Keratinocyte (primary cell): ENCODE data around the gene USH1C. TPM values are rescaled to one million over a fixed set of nuclear protein-coding genes. Genes with fewer than 3 reads are reported as not detected.

Source experiments
- DNase-seq: peaks from one replicate; pipeline ENCODE4 v3.0.0-alpha.2; 2011; ENCODE audit warnings: low read depth, missing footprints, low spot score
- FAIRE-seq: peaks from 2 replicates; lab custom pipeline; 2011; peaks lifted over from hg19 to GRCh38; lab: Jason Lieb, UNC
- H2AFZ ChIP-seq: 2 replicates; pipeline ENCODE4 v1.6.0; 2012; ENCODE audit warnings: low read length, control low read depth, inconsistent platforms; ENCODE audit not compliant: control insufficient read depth
- H3K27ac ChIP-seq: 2 replicates; pipeline ENCODE4 v1.5.1; 2011; ENCODE audit warnings: low read length; ENCODE audit not compliant: control insufficient read depth, insufficient read depth
- H3K27me3 ChIP-seq: 3 replicates; pipeline ENCODE4 v1.6.0; 2011; ENCODE audit warnings: low read length; ENCODE audit not compliant: control insufficient read depth, insufficient read depth; ENCODE audit errors: extremely low read depth
- H3K36me3 ChIP-seq, 2 experiments: 2 replicates in 1 of 2; 3 replicates in 1 of 2; pipeline ENCODE4 v1.5.1; 2011; ENCODE audit warnings: low read length in 2 of 2, mild to moderate bottlenecking in 1 of 2; ENCODE audit not compliant: control insufficient read depth in 2 of 2, insufficient read depth in 2 of 2; ENCODE audit errors: extremely low read depth in 1 of 2
- H3K4me1 ChIP-seq: 3 replicates; pipeline ENCODE4 v1.5.1; 2011; ENCODE audit warnings: low read length; ENCODE audit not compliant: control insufficient read depth, insufficient read depth; ENCODE audit errors: extremely low read depth
- H3K4me2 ChIP-seq: 3 replicates; pipeline ENCODE4 v1.6.0; 2011; ENCODE audit warnings: low read depth, low read length; ENCODE audit not compliant: control insufficient read depth, insufficient read depth; ENCODE audit errors: extremely low read depth
- H3K4me3 ChIP-seq, 3 experiments: fragments of 200-600 bp in 1 of 3; sonication (generic) in 1 of 3; 2 replicates in 2 of 3; 3 replicates in 1 of 3; pipeline ENCODE4 v1.5.1; 2011 to 2016; ENCODE audit warnings: low read length in 3 of 3, mild to moderate bottlenecking in 3 of 3, control low read depth in 2 of 3, inconsistent platforms in 1 of 3, low read depth in 1 of 3, mixed read lengths in 1 of 3, mixed run types in 1 of 3, moderate library complexity in 1 of 3; ENCODE audit not compliant: control insufficient read depth in 2 of 3, insufficient read depth in 2 of 3; ENCODE audit errors: extremely low read depth in 1 of 3
- H3K79me2 ChIP-seq: 2 replicates; pipeline ENCODE4 v1.6.0; 2012; ENCODE audit warnings: low read length; ENCODE audit not compliant: control insufficient read depth, insufficient read depth
- H3K9ac ChIP-seq: 3 replicates; pipeline ENCODE4 v1.6.0; 2011; ENCODE audit warnings: low read length; ENCODE audit not compliant: control insufficient read depth, insufficient read depth; ENCODE audit errors: extremely low read depth
- H3K9me1 ChIP-seq: 3 replicates; pipeline ENCODE4 v1.6.0; 2011; ENCODE audit warnings: low read length; ENCODE audit not compliant: control insufficient read depth, insufficient read depth; ENCODE audit errors: extremely low read depth
- H3K9me3 ChIP-seq: 2 replicates; pipeline ENCODE4 v1.5.1; 2012; ENCODE audit warnings: low read depth, low read length; ENCODE audit not compliant: control insufficient read depth
- H4K20me1 ChIP-seq: 3 replicates; pipeline ENCODE4 v1.6.0; 2011; ENCODE audit warnings: low read length; ENCODE audit not compliant: control insufficient read depth, insufficient read depth; ENCODE audit errors: extremely low read depth
- CTCF ChIP-seq, 3 experiments: IDR thresholded peaks in 1 of 3; conservative IDR thresholded peaks in 1 of 3; optimal IDR thresholded peaks in 1 of 3; 2 replicates in 2 of 3; 3 replicates in 1 of 3; pipeline versions ENCODE3 to v1.5.1; 2011; ENCODE audit warnings: low read length in 3 of 3, mild to moderate bottlenecking in 3 of 3, moderate library complexity in 2 of 3, control low read depth in 1 of 3, inconsistent platforms in 1 of 3; ENCODE audit not compliant: insufficient read depth in 2 of 3; ENCODE audit errors: extremely low read depth in 1 of 3
- EZH2 ChIP-seq: IDR thresholded peaks from one replicate; pipeline ENCODE4 v1.6.1; 2012; ENCODE audit warnings: inconsistent platforms, mild to moderate bottlenecking, low read length, moderate library complexity
- dilution Hi-C: fragments of 300-500 bp; cut with MboI; formaldehyde crosslinking; loops from one replicate; pipeline ENCODE4 v1.7.0; 2020; ENCODE audit warnings: low sequenced_read_pairs; ENCODE audit not compliant: extremely low pct_ligation_motif_present
- polyA plus RNA-seq, 5 experiments: library from polyadenylated mRNA; depleted of rRNA in 3 of 5; stranded (reverse) in 3 of 5; stranded (forward) in 1 of 5; unstranded in 1 of 5; fragments of >200 nt; gene quantifications; 1 replicate in 1 of 5; 2 replicates in 3 of 5; 3 replicates in 1 of 5; pipeline versions ENCODE4 v1.2.1 to v1.2.3, GENCODE V29; 2011 to 2012; ENCODE audit warnings: missing spikeins in 2 of 5, low read depth in 1 of 5, low replicate concordance in 1 of 5

USH1C gene
- polyA plus RNA-seq, 1 donor (not counting 4 experiments of a cell fraction or from before 2014, with no cell fraction given), result not detected

- dilution Hi-C loops, result no loop called here
- TF ChIP-seq EZH2 (no peak), CTCF (optimal IDR thresholded peaks at IDR 0.05 in 1 of 3, IDR thresholded peaks at IDR 0.05 in 1 of 3, conservative IDR thresholded peaks at IDR 0.05 in 1 of 3; ENCODE audit: extremely low read depth in 1 of 3, insufficient read depth in 2 of 3, low read length in 3 of 3) (no peak)
- H3K9me1 ChIP-seq, result no peaks in the 10 kb centered on the region
- H3K9ac ChIP-seq, result no peak overlapping the region
- H2AFZ ChIP-seq, result no peak overlapping the region
- no peaks in the 10 kb centered on the region for H3K79me2 ChIP-seq
- H3K36me3 ChIP-seq, result no peaks in the 10 kb centered on the region
- DNase-seq (no peak), FAIRE-seq (no peak)
- no peak overlapping the region for H3K4me2 ChIP-seq
- no peaks in the 10 kb centered on the region for H3K9me3 ChIP-seq
- peaks cover 32% of the 10 kb centered on the region for H3K27me3 ChIP-seq
- no peak overlapping the region for H3K4me3 ChIP-seq
- no peaks in the 10 kb centered on the region for H4K20me1 ChIP-seq
- H3K4me1 ChIP-seq, result no peaks in the 10 kb centered on the region
- H3K27ac ChIP-seq, result no peak overlapping the region
Observed at GRCh38 chr11:17588166-17588565, 44.0 kb upstream of the USH1C start.

GRCh38 chr11:17585911-17586695 lies 41.9 kb upstream of the USH1C start:
- H3K9me3 ChIP-seq, result no peaks in the 10 kb centered on the region
- H3K4me2 ChIP-seq, result no peak overlapping the region
- H3K4me1 ChIP-seq, result no peaks in the 10 kb centered on the region
- FAIRE-seq (no peak), DNase-seq (no peak)
- no peaks in the 10 kb centered on the region for H3K79me2 ChIP-seq
- dilution Hi-C loops, result no loop called here
- H2AFZ ChIP-seq, result no peak overlapping the region
- H3K27ac ChIP-seq, result no peak overlapping the region
- TF ChIP-seq EZH2 (no peak), CTCF (optimal IDR thresholded peaks at IDR 0.05 in 1 of 3, IDR thresholded peaks at IDR 0.05 in 1 of 3, conservative IDR thresholded peaks at IDR 0.05 in 1 of 3; ENCODE audit: extremely low read depth in 1 of 3, insufficient read depth in 2 of 3, low read length in 3 of 3) (no peak)
- no peaks in the 10 kb centered on the region for H3K36me3 ChIP-seq
- H3K4me3 ChIP-seq, result no peak overlapping the region
- H4K20me1 ChIP-seq, result no peaks in the 10 kb centered on the region
- H3K9me1 ChIP-seq, result no peaks in the 10 kb centered on the region
- no peak overlapping the region for H3K9ac ChIP-seq
- peaks cover 29% of the 10 kb centered on the region for H3K27me3 ChIP-seq
